ENCODE data around the gene EPB41L2.
"Not testable (repeated sequence)": the region's sequence is repeated elsewhere in the genome, so short reads cannot be mapped to it uniquely, and the experiment has no call there.

EPB41L2 gene

DNA sequence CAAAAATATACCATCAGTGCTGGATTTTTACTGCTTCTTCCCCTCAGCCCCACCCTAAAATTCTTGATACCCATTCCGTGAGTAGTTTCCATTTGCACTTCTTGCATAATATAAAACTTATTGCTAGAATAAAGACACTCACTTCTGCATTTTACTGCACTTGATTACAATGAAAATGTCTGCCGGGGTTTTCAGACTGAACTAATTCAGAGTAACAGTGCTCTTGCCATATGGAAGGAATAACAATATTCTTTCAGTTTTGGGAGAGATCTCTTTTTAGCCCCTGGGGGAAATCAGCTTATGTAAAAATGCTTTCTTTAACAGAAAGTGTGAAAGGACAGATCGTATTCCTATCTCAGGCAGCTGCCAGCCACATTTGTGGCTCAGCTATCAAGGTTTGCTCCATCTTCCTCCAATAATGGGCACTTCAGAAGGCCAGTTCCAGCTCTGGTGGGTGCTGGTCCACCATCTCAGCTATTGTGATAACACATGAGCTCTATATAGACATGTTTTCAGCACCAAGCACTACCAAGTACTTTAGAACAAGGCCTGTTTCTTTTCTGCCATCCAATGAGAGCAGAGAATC lies 226.9 kb downstream of the EPB41L2 start:
- no peak for DNase-seq (ENCODE audit: low read depth)

DNA sequence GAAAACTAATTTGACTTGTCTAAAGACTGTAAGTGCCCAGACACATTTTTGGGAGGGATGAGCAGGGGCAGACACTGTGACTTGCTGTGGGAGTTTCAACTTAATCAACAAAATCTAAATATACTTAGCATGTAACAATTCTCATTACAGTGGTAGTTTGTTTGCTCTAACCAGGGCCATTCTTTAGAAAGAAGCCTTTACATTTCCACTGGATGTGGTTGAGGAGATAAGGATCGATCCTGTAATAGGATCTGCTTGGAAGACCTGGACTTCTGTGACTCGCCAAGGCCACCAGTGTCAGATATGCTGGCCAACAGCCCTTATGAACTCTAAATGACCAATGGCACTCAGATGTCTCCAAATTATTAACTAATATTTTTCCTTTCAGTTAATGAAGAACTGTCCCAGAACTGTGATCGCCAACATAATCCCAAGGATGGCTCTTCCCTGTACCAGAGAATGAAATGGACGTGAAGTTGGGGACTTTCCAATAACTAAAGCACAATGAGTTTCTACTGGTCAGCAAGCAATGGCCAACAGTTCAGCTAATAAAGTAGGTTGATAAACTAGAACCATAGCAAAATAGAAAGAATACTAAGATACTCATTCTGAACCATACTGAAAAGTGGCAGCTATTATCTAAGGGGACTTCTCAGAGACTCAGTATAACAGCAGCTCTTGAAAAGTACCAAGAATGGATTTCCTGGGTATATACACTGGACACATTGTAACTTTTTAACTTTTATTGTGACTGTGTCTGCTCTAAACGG lies 228.4 kb downstream of the EPB41L2 start:
- DNase-seq (ENCODE audit: low read depth), result no peak

DNA sequence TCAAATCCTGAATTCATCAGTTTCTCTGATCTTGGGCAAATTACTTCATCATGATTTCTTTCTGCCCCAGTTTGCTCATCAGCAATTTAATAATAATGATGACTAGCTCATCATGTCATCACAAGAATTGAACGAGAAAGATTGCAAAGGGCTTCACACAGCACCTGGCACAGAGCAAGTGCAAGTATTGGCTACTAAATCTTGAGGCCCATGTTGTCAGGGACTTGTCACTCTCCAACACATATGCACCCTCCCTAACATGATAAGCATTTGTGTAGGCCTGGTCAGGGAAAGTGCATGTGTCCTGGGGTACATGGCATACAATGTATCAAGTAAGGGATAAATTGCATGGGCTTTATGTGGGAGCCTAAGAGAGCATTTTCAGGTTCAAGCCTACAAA lies 229.5 kb downstream of the EPB41L2 start:
- no peak for DNase-seq (ENCODE audit: low read depth)

DNA sequence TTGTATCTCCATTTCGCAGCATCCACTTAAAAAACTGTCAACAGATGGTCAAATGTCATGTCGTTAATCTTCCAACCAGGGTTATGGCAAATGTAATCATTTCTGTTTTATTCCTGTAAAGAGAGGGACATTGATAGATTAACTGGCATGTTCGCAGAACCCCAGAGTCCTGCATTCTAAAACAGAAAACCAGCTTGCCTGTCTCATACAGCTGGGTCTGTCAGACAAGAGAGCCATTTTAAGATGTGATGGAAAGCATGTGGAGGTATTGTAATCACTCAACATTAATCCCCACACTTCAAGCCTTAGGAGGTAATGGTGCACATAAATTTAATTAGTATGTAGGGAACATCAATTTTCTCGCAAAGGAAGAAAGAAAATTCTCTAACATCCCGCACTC lies 231.4 kb downstream of the EPB41L2 start:
- DNase-seq (ENCODE audit: low read depth), result no peak

DNA sequence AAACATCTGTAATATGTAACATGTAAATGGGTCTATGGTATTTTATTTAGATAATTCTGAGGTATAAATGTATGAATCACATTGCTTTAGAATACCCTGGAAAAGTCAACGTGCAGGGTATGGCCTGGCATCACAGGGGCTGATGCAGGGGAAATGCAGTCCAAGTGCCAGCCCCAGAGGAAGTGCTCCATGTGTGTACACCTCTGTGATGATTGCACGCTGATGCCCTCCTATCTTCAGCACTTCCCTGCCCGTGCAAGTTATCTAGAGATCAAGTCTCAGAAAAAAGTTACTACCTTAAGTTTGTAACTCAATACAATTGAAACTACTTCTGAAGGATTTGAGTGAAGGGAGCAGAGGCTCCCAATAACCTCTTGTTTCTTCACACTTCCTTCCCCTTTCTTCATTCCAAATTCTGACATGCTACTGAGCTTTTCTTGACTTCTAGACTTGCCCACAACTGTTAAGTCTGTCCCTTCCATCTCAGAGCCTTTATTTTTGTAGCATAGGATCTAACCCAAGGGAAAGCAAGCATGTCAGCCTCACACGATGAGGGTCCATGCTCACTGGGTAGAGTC lies 233.6 kb downstream of the EPB41L2 start:
- DNase-seq (ENCODE audit: low read depth), result no peak

DNA sequence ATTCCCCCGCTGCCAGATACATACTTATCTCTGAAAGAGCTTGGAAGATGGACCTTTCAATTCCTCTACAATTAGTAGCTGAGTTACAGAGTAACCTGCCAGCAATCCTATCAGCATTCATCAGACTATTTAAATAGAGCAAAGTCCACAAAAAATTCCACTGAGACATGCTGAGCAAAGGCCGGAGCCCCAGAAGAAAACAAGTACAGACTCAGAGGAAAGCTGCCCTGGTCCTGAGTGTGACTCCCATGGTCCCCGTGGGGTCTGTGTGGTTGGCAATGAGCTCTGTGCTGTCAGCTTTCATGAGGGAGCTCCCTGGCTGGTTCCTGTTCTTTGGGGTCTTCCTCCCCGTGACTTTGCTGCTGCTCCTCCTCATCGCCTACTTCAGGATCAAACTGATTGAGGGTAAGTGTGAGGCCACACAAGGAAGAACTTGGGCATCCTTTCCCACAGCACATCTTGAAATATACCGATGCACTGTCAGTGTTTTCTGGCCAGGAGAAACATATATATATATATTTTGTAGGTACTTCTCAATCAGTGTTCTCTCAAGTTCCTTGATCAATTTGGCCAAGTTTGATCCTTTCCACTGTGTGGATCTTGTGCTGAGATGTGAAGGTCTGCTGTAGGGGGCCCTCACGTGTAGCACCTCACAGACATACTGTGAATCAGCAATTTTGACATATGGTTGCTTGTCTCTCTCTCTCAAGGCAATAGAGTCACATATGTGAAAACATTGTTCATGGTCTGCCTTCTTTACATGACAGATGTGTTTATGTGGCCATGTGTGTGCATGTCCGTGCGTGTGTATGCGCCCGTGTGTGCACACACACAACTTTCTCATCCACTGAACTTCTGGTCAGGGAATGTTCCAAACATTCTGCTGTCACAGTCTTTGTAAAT lies 235.5 kb downstream of the EPB41L2 start, which contains the start of gene SMLR1:
Gene SMLR1 (plus strand): TSS at position 160 of the 903 bp plus-strand sequence. CDS start 8 bp downstream, at position 168.
- no peak for DNase-seq (ENCODE audit: low read depth)

DNA sequence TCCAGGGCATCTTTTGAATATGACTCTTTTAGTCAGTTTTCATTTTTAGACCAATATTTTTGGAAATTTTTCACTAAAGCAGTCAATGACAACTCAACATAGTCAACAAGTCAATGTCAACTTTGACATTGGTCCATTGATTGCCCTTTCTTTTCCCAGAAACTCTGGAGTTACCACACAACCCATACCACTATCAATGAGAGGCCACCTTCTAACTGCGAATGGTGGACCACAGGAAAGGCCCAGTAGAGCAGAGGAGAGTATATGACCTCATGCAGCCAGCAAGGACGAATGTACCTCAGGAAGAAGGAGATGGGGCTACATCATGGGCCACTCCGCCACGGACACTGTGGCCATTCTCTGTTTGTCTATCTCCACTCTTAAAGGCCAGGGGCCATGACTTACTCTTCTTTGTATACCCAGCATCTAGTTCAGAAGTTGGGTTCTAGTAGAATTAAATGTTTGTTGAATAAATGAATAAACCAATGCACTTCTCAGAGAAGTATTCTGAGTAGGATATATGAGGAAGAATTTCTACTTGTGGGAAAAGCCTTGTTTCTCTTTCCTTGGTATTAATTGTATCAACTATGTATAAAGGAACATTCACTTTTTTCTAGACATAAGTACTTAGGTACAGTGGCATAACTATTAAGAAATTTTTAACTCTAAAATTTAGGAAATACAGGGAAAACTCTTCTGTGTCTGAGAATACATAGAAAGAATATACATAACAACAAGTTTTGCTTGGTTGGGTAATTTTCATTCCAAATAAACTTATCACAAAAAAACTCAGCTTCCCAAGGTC lies 236.4 kb downstream of the EPB41L2 start:
- no peak for DNase-seq (ENCODE audit: low read depth)

DNA sequence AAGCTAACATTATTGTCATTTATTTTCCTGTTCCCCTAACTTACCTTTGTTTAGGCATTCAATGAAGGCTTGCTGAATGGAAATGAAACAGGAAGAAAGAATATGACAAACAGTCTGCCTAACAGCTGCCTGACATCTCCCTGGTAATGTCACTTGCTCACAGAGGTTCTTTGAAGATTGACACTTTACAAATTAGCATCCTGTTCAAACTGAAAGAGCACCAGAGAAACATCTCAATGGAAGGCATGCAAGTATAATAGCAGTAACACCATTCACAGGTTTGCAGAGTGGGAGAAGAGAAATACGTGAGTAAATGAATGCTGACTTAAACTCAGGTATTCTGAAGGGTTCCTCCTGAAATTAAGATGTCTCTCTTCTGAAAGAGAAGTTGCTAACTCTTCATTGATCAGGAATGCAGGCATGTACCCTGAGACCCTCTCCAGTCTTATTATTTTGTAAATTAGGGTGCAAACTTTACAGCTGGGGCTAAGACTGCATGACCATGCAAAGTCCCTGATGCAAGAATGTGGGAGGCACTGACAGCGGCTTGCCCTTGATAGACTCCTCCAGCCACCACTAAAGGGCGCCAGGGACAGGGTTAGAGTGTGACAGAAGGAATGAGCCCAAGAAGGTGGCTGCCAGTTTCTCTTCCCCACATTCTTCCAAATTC lies 237.1 kb downstream of the EPB41L2 start:
- no peak for DNase-seq (ENCODE audit: low read depth)

DNA sequence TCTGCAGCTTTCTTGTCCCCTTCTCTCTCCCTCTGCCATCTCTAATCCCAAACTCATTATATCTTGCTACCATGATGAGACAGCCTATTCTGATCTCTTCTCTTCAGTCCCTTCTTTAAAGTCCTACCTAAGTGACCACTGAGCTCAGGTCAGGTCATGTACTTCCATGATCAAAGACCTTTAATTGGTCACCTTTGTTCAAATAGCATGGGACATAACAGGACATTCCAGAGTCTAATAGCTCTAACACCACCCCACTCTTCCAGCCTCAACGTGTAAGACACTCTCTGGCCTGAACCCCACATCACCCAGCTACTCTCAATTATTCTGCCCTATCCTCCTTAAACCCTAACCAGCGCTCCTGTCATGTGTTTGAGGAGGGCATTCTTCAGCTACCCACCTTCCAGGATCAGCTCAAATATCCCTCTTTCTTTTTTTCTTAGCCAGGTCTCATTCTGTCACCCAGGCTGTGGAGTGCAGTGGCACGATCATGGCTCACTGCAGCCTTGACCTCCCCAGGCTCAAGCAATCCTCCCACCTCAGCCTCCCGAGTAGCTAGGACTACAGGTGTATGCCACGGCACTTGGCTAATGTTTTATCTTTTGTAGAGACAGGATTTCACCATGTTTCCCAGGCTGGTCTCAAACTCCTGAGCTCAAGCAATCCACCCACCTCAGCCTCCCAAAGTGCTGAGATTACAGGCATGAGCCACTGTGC lies 237.9 kb downstream of the EPB41L2 start:
- DNase-seq (ENCODE audit: low read depth), result no peak

DNA sequence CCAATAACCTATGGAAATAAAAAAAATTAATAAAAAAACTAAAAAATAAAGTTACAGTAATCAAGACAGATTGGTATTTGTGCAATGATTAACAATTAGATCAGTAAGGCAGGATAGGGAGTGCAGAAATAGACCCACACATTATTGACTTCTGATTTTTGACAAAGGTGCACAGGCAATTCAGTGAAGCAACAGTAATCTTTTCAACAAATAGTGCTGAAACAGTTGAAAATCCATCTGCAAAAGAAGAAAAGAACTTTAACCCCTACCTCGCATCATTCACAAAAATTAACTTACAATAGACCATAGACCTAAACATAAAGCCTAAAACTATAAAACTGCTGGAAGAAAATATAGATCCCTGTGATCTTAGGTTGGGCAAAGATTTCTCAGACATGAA lies 240.3 kb downstream of the EPB41L2 start:
- DNase-seq (ENCODE audit: low read depth), result no peak

DNA sequence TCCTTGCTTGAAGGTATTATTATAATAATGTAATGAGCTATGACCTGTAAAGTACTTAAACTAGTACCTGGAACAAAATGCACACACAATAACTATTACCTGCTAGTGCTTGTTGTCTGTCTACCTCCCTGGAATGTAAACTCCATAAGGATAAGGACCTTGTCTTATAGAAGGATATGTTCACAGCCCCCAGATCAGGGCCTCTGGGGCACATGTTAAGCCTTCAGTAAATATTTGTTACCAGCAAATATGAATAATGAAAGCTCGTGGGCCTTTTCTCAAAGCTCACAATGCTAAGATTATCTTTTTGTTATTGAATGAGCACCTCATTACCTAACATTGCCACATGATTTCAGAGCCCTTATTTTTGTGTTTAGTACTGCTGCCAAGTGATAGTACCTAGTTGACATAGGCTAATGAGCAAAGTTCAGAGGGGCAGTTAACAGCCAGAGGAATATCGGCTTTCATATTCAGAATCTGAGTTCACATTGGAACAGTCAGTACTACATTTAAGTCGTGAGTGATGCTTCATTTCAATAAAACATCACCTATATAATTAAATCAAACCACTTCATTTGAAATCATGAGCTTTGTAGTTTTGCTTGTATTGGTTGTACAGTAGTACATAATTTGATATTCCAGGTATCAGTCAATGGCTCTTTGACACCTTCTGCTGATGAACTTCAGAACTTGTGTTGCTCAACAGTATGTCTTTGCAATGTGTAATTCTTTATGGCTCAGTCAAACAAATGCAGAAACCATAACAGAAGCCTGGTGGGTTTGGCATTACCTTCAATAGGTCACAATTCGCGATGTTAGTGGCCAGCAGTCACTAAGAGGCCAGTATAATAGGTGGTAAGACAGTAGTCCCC lies 247.6 kb downstream of the EPB41L2 start:
- no peak for DNase-seq (ENCODE audit: low read depth)

DNA sequence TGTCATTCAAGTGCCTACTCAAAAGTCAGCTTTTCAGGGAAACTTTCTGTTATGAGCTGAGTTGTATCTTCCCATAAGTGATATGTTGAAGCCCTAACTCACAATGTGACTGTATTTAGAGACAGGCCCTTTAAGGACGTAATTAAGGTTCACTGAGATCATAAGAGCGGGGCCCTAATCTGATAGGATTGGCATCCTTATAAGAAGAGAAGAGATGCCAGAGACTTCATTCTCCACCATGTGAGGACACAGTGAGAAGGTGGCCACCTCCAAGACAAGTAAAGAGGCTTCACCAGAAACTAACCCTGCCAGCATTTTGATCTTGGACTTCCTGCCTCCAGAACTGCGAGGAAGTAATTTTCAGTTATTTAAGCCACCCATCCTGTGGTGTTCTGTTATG lies 248.5 kb downstream of the EPB41L2 start:
- no peak for DNase-seq (ENCODE audit: low read depth)

DNA sequence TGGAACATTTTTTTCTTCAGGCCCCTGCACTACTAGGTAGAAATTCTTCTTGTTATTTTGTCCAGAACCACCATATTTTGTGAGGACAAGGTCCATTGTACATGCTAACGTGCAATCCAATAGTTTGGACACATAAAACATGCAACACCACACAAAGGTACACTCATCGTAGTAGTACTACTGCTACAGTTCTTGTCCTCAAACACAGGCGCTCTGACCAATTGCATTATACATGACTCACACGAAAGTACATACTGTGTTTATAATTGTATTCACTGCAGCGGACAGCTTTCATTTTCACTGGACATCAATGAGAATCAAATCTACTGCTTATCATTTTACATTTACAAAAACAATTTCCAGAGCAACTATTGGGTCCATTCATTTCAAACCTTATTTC lies 251.1 kb downstream of the EPB41L2 start:
- no peak for DNase-seq (ENCODE audit: low read depth)

DNA sequence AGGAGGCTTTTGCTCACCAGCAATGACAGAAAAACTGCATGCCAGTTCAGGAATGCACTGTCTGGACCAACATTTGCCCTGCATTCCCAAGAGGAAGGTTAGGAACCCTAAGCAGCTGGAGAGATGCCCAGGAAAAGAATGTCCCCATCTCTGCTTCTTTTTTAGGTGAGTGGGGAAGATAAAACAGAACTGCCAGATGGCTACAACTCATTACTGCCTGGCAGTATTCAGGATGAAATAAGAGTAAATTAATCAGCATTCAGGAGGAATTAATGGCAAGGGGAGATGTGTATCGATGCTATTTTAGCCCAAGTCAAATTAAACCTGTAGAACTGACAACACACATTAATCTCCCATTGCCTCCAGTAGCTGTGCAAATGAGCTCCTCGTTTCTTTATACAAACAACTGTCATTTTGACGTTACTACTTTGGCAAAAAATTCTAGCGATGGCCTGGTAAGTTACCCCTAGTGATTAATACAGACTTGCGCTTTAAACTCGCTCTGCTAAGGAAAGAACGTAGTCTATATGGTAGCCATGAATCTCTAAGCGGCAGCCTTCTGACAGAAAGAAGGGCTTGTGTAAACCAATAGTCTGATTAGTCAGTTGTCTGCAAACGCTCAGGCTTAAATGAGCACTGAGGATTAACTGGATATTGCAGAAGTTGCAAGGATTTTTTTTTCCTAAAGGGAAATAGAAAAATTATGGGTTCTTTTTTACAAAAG lies 252.6 kb downstream of the EPB41L2 start:
- no peak for DNase-seq (ENCODE audit: low read depth)

DNA sequence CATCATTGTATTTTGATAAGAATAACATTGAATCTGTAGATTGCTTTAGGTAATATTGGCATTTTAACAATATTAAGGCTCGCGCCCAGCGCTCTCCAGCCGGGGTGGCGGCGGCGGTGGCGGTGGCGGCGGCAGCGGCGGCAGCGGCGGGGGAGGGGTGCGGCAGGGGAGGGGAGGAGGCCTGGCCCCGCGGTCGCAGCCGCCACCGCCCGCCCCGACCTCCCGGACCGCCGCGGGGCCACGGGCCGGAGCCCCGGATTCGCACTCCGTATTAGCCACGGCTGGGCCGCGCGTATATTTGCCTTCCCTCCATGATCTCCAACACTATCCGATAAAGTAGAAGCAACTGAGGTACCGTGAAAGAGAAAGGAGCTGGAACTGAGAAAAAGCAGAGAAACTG lies 261.7 kb downstream of the EPB41L2 start:
- not testable (repeated sequence) for DNase-seq (ENCODE audit: low read depth)

DNA sequence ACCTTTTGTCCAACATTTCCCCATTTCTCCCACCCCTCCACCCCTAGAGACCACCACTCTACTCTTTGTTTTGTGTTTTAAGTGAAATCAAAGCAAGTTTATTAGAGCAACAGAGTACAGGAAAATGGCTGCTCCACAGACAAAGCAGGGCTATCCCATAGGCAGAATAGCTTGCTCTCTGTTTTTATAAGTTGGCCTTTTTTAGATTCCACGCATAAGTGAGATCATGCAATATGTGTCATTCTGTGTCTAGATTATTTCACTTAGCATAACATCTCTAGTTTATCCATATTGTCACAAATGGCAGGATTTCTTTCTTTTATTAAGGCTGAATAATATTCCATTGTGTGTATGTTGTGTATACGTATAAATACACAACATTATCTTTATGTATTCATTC lies 266.0 kb downstream of the EPB41L2 start:
- no peak for DNase-seq (ENCODE audit: low read depth)

DNA sequence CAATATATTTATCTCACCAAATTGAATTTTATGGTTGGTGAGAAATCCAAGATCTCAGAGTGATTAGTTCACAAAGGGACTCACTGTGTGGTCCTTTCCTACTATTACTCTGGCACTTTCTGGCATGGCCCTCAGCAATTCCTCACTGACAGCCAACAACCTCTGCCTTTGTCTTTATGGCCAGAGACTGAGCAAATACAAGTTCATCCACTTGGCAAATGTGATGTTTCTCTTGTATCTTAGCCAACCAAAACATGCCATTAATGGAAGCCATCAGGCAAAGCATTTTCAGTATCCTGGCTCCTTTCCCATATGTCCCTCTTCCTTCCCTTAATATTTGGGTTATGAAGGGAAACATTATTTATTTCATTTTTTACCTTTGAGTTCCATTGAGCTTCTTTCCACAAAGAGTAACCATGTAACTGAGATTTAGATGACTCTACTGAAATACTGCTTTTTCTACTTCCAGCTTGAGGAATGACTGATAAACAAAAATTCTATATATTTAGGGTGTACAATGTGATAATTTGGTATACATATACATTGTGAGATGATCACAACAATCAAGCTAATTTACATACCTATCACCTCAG lies 266.6 kb downstream of the EPB41L2 start:
- no peak for DNase-seq (ENCODE audit: low read depth)

DNA sequence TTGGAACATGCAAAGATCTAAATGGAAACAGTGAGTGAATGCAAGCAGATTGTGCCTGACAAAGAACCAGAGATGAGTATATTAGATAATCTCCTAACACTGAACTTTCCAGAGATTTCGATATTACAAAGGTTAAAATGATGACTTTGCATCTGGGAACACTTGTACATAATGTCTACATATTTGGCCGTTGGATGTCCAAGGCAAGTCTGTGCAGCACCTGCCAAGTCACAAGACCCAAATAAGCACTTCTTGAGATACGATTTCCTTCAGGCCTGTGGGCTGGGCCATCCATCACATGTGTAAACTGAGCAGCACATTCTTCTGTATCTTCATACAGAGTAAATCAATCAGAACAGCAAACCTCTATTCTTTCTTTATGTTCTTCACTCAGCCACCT lies 268.3 kb downstream of the EPB41L2 start:
- no peak for DNase-seq (ENCODE audit: low read depth)

Data from stimulated activated CD8-positive, alpha-beta memory T cell treated with anti-CD3 and anti-CD28 coated beads, Interleukin-4, amount 100 ng/mL, for 24 hours (primary cell).